WERI-Rb-1 (cell line): ENCODE data around the gene MARS2.
"Not testable (repeated sequence)": the region's sequence is repeated elsewhere in the genome, so short reads cannot be mapped to it uniquely, and the experiment has no call there.

Experiments used
- DNase-seq: peaks from one replicate; pipeline ENCODE4 v3.0.0-alpha.2; 2020
- H3K27ac ChIP-seq: fragments of 250-450 bp; sonication (Bioruptor Pico); 2 replicates; pipeline ENCODE4 v1.5.1; 2020; ENCODE audit warnings: mild to moderate bottlenecking, moderate library complexity
- H3K27me3 ChIP-seq: fragments of 250-450 bp; sonication (Bioruptor Pico); 2 replicates; pipeline ENCODE4 v1.5.1; 2021; ENCODE audit warnings: mild to moderate bottlenecking, low read depth, moderate library complexity; ENCODE audit not compliant: insufficient read depth, severe bottlenecking
- H3K36me3 ChIP-seq: fragments of 250-450 bp; sonication (Bioruptor Pico); 2 replicates; pipeline ENCODE4 v1.5.1; 2020; ENCODE audit warnings: mild to moderate bottlenecking, moderate library complexity
- H3K4me3 ChIP-seq: 2 replicates; pipeline ENCODE4 v1.5.1; 2011; ENCODE audit warnings: low read depth, mild to moderate bottlenecking, control low read depth, low read length
- H3K9me3 ChIP-seq: fragments of 250-450 bp; sonication (Bioruptor Pico); 2 replicates; pipeline ENCODE4 v1.5.1; 2021; ENCODE audit warnings: mild to moderate bottlenecking, moderate library complexity; ENCODE audit not compliant: severe bottlenecking
- TF ChIP-seq, protein P1 (sequence below): IDR thresholded peaks from 2 replicates; pipeline ENCODE4 v1.5.1; 2011; ENCODE audit warnings: low read depth, mild to moderate bottlenecking, control low read depth, inconsistent platforms, low read length

MARS2 gene

GRCh38 chr2:197675711-197676188 lies 29.4 kb upstream of the MARS2 start:
- H3K36me3 ChIP-seq = no peaks in the 10 kb centered on the region
- TF ChIP-seq, protein P1, sequence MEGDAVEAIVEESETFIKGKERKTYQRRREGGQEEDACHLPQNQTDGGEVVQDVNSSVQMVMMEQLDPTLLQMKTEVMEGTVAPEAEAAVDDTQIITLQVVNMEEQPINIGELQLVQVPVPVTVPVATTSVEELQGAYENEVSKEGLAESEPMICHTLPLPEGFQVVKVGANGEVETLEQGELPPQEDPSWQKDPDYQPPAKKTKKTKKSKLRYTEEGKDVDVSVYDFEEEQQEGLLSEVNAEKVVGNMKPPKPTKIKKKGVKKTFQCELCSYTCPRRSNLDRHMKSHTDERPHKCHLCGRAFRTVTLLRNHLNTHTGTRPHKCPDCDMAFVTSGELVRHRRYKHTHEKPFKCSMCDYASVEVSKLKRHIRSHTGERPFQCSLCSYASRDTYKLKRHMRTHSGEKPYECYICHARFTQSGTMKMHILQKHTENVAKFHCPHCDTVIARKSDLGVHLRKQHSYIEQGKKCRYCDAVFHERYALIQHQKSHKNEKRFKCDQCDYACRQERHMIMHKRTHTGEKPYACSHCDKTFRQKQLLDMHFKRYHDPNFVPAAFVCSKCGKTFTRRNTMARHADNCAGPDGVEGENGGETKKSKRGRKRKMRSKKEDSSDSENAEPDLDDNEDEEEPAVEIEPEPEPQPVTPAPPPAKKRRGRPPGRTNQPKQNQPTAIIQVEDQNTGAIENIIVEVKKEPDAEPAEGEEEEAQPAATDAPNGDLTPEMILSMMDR = no peak
- no peak for DNase-seq
- H3K27ac ChIP-seq = no peak overlapping the region
- H3K27me3 ChIP-seq = no peaks in the 10 kb centered on the region
- no peak overlapping the region for H3K4me3 ChIP-seq
- no peaks in the 10 kb centered on the region for H3K9me3 ChIP-seq

- no peaks in the 10 kb centered on the region for H3K27me3 ChIP-seq
- H3K4me3 ChIP-seq = no peak overlapping the region
- H3K36me3 ChIP-seq = no peaks in the 10 kb centered on the region
- H3K9me3 ChIP-seq = no peaks in the 10 kb centered on the region
- TF ChIP-seq, protein P1 = no peak
- no peak overlapping the region for H3K27ac ChIP-seq
- DNase-seq = no peak
Measured at GRCh38 chr2:197677056-197677455, 28.1 kb upstream of the MARS2 start.

GRCh38 chr2:197677483-197677882 lies 27.7 kb upstream of the MARS2 start:
- H3K36me3 ChIP-seq = no peaks in the 10 kb centered on the region
- H3K4me3 ChIP-seq = no peak overlapping the region
- no peaks in the 10 kb centered on the region for H3K9me3 ChIP-seq
- DNase-seq = no peak
- TF ChIP-seq, protein P1 = no peak
- H3K27ac ChIP-seq = no peak overlapping the region
- H3K27me3 ChIP-seq = no peaks in the 10 kb centered on the region

DNA sequence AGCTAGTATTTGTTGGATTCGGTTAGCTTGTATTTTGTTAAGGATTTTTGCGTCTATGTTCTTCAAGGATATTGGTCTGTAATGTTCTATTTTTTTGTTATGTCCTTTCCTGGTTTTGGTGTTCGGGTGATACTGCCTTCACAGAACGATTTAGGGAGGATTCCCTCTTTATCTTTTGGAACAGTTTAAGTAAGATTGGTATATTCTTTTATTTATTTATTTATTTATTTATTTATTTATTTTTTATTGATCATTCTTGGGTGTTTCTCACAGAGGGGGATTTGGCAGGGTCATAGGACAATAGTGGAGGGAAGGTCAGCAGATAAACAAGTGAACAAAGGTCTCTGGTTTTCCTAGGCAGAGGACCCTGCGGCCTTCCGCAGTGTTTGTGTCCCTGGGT lies 10.0 kb upstream of the MARS2 start:
- not testable (repeated sequence) for H3K36me3 ChIP-seq, H3K27ac ChIP-seq, H3K9me3 ChIP-seq, DNase-seq, H3K27me3 ChIP-seq, H3K4me3 ChIP-seq

GRCh38 chr2:197695971-197696370 lies 9.2 kb upstream of the MARS2 start:
- H3K9me3 ChIP-seq, H3K36me3 ChIP-seq, H3K27ac ChIP-seq, H3K4me3 ChIP-seq, DNase-seq, H3K27me3 ChIP-seq: not testable (repeated sequence)

- not testable (repeated sequence) for H3K27ac ChIP-seq, H3K9me3 ChIP-seq, H3K4me3 ChIP-seq, DNase-seq, H3K36me3 ChIP-seq, H3K27me3 ChIP-seq
Measured at GRCh38 chr2:197696571-197696970, 8.6 kb upstream of the MARS2 start.

GRCh38 chr2:197699724-197700123 lies 5.4 kb upstream of the MARS2 start:
- not testable (repeated sequence) for H3K27me3 ChIP-seq, H3K9me3 ChIP-seq, H3K27ac ChIP-seq, H3K4me3 ChIP-seq, DNase-seq, H3K36me3 ChIP-seq

DNA sequence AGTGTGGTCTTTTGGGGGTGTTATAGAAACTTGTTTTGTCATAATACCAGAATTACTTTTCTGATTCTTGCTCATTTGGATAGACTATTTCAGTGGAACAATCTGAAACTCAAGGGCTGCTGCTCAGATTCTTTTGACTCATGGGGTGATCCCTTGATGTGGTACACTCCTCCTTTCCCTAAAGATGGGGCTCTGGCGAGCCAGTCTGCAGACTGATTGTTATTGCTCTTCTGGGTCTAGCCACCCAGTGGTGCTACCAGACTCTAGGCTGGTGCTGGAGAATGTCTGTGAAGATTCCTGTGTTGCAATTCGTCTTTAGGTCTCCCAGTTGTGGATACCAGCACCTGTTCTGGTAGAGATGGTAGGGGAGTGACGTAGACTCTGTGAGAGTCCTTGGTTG lies 4.2 kb upstream of the MARS2 start:
- H3K9me3 ChIP-seq = no peaks in the 10 kb centered on the region
- no peak overlapping the region for H3K27ac ChIP-seq
- no peaks in the 10 kb centered on the region for H3K36me3 ChIP-seq
- H3K4me3 ChIP-seq = no peak overlapping the region
- TF ChIP-seq, protein P1 = no peak
- no peaks in the 10 kb centered on the region for H3K27me3 ChIP-seq
- DNase-seq = no peak
